HepG2 (cell line): ENCODE measurements around the gene PCSK2.

Source experiments
- CHD2 ChIP-seq: IDR thresholded peaks from 2 replicates; pipeline ENCODE4 v1.6.1; 2011; ENCODE audit warnings: low read depth, low read length, improper control_type of control experiment
- KDM2A ChIP-seq: sonication (generic); formaldehyde crosslinking; IDR thresholded peaks from 2 replicates; pipeline ENCODE4 v1.4.0; 2020; ENCODE audit warnings: low read depth, missing genetic modification reagents, borderline replicate concordance
- PHB2 ChIP-seq: fragments of 450-650 bp; IDR thresholded peaks from 2 replicates; pipeline ENCODE4 v1.6.1; 2018; ENCODE audit not compliant: partially characterized antibody
- POLR2A ChIP-seq, 2 experiments: IDR thresholded peaks; 2 replicates each; pipeline ENCODE4 v1.6.1; 2011; ENCODE audit warnings: low read depth in 2 of 2, low read length in 2 of 2, mild to moderate bottlenecking in 1 of 2, moderate library complexity in 1 of 2; ENCODE audit not compliant: insufficient read depth in 1 of 2
- SP140L ChIP-seq: sonication (generic); formaldehyde crosslinking; IDR thresholded peaks from 2 replicates; pipeline ENCODE4 v1.4.0; 2020; ENCODE audit warnings: missing genetic modification reagents, borderline replicate concordance
- TAF1 ChIP-seq: sonication (generic); formaldehyde crosslinking; IDR thresholded peaks from 2 replicates; pipeline ENCODE4 v1.4.0; 2020; ENCODE audit warnings: missing genetic modification reagents
- ZBTB21 ChIP-seq: sonication (generic); formaldehyde crosslinking; IDR thresholded peaks from 2 replicates; pipeline ENCODE4 v1.4.0; 2020; ENCODE audit warnings: missing genetic modification reagents
- ZNF274 ChIP-seq: sonication (generic); formaldehyde crosslinking; IDR thresholded peaks from 2 replicates; pipeline ENCODE4 v1.5.1; 2020; ENCODE audit warnings: mild to moderate bottlenecking, missing genetic modification reagents
- ZNF3 ChIP-seq: IDR thresholded peaks from 2 replicates; pipeline ENCODE4 v1.7.0; 2017; ENCODE audit warnings: inconsistent platforms
- ZNF629 ChIP-seq: sonication (generic); formaldehyde crosslinking; conservative IDR thresholded peaks from 2 replicates; pipeline ENCODE4 v1.5.0; 2020; ENCODE audit warnings: missing genetic modification reagents
- TF ChIP-seq, protein P1 (sequence below): sonication (generic); formaldehyde crosslinking; IDR thresholded peaks from 2 replicates; pipeline ENCODE4 v1.5.1; 2020; ENCODE audit warnings: missing genetic modification reagents, mild to moderate bottlenecking, borderline replicate concordance
- TF ChIP-seq, protein P2 (sequence below): sonication (generic); formaldehyde crosslinking; IDR thresholded peaks from 2 replicates; pipeline ENCODE4 v1.5.0; 2020; ENCODE audit warnings: mild to moderate bottlenecking, missing genetic modification reagents, moderate library complexity
- TF ChIP-seq, protein P3 (sequence below): sonication (generic); formaldehyde crosslinking; conservative IDR thresholded peaks from 2 replicates; pipeline ENCODE4 v1.4.0; 2020; ENCODE audit warnings: missing genetic modification reagents

DNA sequence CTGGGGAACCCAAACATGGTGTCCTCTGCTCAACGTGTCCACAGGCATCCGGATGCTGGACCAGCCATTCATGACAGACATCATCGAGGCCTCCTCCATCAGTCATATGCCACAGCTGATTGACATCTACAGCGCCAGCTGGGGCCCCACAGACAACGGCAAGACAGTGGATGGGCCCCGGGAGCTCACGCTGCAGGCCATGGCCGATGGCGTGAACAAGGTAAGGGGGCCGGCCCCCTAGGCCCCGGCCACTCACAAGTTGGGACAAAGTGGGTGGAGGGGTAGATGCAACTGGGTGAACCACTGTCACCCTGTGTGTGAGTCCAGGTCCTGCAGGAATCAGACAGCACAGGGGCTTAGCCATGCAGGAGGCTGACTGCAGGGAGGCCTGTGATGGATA lies 209.8 kb downstream of the PCSK2 start:
- no peak for TF ChIP-seq POLR2A (IDR thresholded peaks at IDR 0.05; ENCODE audit: insufficient read depth in 1 of 2, low read depth in 2 of 2, low read length in 2 of 2)
- no peak for TF ChIP-seq ZNF629
- no peak for TF ChIP-seq CHD2
- no peak for TF ChIP-seq SP140L
- TF ChIP-seq, protein P1, sequence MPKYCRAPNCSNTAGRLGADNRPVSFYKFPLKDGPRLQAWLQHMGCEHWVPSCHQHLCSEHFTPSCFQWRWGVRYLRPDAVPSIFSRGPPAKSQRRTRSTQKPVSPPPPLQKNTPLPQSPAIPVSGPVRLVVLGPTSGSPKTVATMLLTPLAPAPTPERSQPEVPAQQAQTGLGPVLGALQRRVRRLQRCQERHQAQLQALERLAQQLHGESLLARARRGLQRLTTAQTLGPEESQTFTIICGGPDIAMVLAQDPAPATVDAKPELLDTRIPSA (CRISPR knock-in tag) = no peak
- TF ChIP-seq PHB2 = no peak
- TF ChIP-seq KDM2A = no peak
- TF ChIP-seq, protein P2, sequence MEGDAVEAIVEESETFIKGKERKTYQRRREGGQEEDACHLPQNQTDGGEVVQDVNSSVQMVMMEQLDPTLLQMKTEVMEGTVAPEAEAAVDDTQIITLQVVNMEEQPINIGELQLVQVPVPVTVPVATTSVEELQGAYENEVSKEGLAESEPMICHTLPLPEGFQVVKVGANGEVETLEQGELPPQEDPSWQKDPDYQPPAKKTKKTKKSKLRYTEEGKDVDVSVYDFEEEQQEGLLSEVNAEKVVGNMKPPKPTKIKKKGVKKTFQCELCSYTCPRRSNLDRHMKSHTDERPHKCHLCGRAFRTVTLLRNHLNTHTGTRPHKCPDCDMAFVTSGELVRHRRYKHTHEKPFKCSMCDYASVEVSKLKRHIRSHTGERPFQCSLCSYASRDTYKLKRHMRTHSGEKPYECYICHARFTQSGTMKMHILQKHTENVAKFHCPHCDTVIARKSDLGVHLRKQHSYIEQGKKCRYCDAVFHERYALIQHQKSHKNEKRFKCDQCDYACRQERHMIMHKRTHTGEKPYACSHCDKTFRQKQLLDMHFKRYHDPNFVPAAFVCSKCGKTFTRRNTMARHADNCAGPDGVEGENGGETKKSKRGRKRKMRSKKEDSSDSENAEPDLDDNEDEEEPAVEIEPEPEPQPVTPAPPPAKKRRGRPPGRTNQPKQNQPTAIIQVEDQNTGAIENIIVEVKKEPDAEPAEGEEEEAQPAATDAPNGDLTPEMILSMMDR (CRISPR knock-in tag) = no peak
- TF ChIP-seq ZNF3 (CRISPR knock-in tag) = no peak
- no peak for TF ChIP-seq ZNF274 (CRISPR knock-in tag)
- no peak for TF ChIP-seq TAF1 (CRISPR knock-in tag)
- TF ChIP-seq ZBTB21 = no peak
- TF ChIP-seq, protein P3, sequence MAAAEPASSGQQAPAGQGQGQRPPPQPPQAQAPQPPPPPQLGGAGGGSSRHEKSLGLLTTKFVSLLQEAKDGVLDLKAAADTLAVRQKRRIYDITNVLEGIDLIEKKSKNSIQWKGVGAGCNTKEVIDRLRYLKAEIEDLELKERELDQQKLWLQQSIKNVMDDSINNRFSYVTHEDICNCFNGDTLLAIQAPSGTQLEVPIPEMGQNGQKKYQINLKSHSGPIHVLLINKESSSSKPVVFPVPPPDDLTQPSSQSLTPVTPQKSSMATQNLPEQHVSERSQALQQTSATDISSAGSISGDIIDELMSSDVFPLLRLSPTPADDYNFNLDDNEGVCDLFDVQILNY (CRISPR knock-in tag) = no peak
